ENCODE results near the gene FBXL17.

Gene FBXL17

GRCh38 chr5:108356286-108356685 lies 25.6 kb downstream of the FBXL17 start:
- no peak overlapping the region for H3K27ac ChIP-seq
- TF ChIP-seq CTCF (conservative IDR thresholded peaks at IDR 0.05): no peak

GRCh38 chr5:108353087-108353486 lies 28.8 kb downstream of the FBXL17 start:
- TF ChIP-seq CTCF (conservative IDR thresholded peaks at IDR 0.05): no peak
- no peak overlapping the region for H3K27ac ChIP-seq

- H3K27ac ChIP-seq: peak overlapping the region; percentile 64; the same call in 1 of the 2 replicates
- TF ChIP-seq CTCF (conservative IDR thresholded peaks at IDR 0.05): peak; percentile 57
Measured at GRCh38 chr5:108345541-108346171, 36.2 kb downstream of the FBXL17 start.

GRCh38 chr5:108344103-108344822 lies 37.6 kb downstream of the FBXL17 start:
- H3K27ac ChIP-seq: peak overlapping the region; percentile 64
- no peak for TF ChIP-seq CTCF (conservative IDR thresholded peaks at IDR 0.05)

- TF ChIP-seq CTCF (conservative IDR thresholded peaks at IDR 0.05): no peak
- no peak overlapping the region for H3K27ac ChIP-seq
Measured at GRCh38 chr5:108341866-108342265, 40.0 kb downstream of the FBXL17 start.

- no peak for TF ChIP-seq CTCF (conservative IDR thresholded peaks at IDR 0.05)
- no peak overlapping the region for H3K27ac ChIP-seq
Measured at GRCh38 chr5:108340131-108340530, 41.8 kb downstream of the FBXL17 start.

GRCh38 chr5:108339220-108339619 lies 42.7 kb downstream of the FBXL17 start:
- H3K27ac ChIP-seq: no peak overlapping the region
- no peak for TF ChIP-seq CTCF (conservative IDR thresholded peaks at IDR 0.05)

Data from VCaP (cell line).